GM12878 (cell line): ENCODE results near the gene SLC29A2. TPM values are rescaled to one million over a fixed set of nuclear protein-coding genes. Genes with fewer than 3 reads are reported as not detected.

ENCODE experiments used
- ATAC-seq: fragments of 200-7000 bp; cut with Tn5 transposase; 3 replicates; pipeline ENCODE4 v1.9.1; 2020; ENCODE audit warnings: mild to moderate bottlenecking, moderate library complexity
- BruUV-seq: library from RNA; stranded (reverse); fragments of 400-500 nt; replicated peaks from 2 replicates; lab custom pipeline; 2021; lab: Mats Ljungman, UMichigan
- CTCF ChIA-PET: fragments of 300-600 bp; sonication (Branson Sonifier 250); formaldehyde crosslinking; extraction: SDS; loops from one replicate; lab custom pipeline; 2021; ENCODE audit warnings: inconsistent platforms; lab: Yijun Ruan, JAX
- POLR2A ChIA-PET: fragments of 350-600 bp; formaldehyde crosslinking; extraction: SDS; loops from one replicate; lab custom pipeline; 2021; ENCODE audit warnings: inconsistent platforms; lab: Charles Lee
- RAD21 ChIA-PET: fragments of 300-600 bp; sonication (Branson Sonifier 250); formaldehyde crosslinking; loops from one replicate; lab custom pipeline; 2023; ENCODE audit warnings: antibody characterized with exemption; ENCODE audit not compliant: unreplicated experiment; lab: Charles Lee
- SMC1A ChIA-PET: fragments of 300-600 bp; sonication (Branson Sonifier 250); formaldehyde crosslinking; loops from one replicate; lab custom pipeline; 2023; ENCODE audit not compliant: unreplicated experiment, uncharacterized antibody; lab: Charles Lee
- DNase-seq: peaks from one replicate; pipeline ENCODE4 v3.0.0-alpha.2; 2011; ENCODE audit warnings: low read depth, low spot score
- FAIRE-seq: peaks from 3 replicates; lab custom pipeline; 2011; peaks lifted over from hg19 to GRCh38; lab: Jason Lieb, UNC
- H2AFZ ChIP-seq: 2 replicates; pipeline ENCODE4 v1.6.0; 2011; ENCODE audit warnings: low read depth, low read length, control low read depth; ENCODE audit not compliant: control insufficient read depth
- H3K27ac ChIP-seq: 2 replicates; pipeline ENCODE4 v1.5.1; 2011; ENCODE audit warnings: control low read depth; ENCODE audit not compliant: control insufficient read depth, insufficient read depth
- H3K27me3 ChIP-seq, 2 experiments: replicated peaks in 1 of 2; 2 replicates each; pipeline versions ENCODE4 v1.6.0 to v1.6.1; 2011; ENCODE audit warnings: low read length in 1 of 2; ENCODE audit not compliant: control insufficient read depth in 2 of 2, insufficient read depth in 2 of 2
- H3K36me3 ChIP-seq, 2 experiments: 2 replicates each; pipeline ENCODE4 v1.5.1; 2011; ENCODE audit warnings: low read length in 1 of 2; ENCODE audit not compliant: control insufficient read depth in 2 of 2, insufficient read depth in 2 of 2
- H3K4me1 ChIP-seq: 2 replicates; pipeline ENCODE4 v1.6.1; 2011; ENCODE audit warnings: mild to moderate bottlenecking, low read length, moderate library complexity, mixed read lengths; ENCODE audit not compliant: control insufficient read depth, insufficient read depth
- H3K4me2 ChIP-seq: 2 replicates; pipeline ENCODE4 v1.6.0; 2011; ENCODE audit warnings: control low read depth; ENCODE audit not compliant: control insufficient read depth, insufficient read depth
- H3K4me3 ChIP-seq: fragments of 200-600 bp; sonication (generic); 2 replicates; pipeline ENCODE4 v1.5.1; 2016
- H3K79me2 ChIP-seq: 2 replicates; pipeline ENCODE4 v1.6.0; 2011; ENCODE audit warnings: low read length; ENCODE audit not compliant: control insufficient read depth, insufficient read depth
- H3K9ac ChIP-seq: 2 replicates; pipeline ENCODE4 v1.8.0; 2011; ENCODE audit warnings: low read length, control low read depth, mixed read lengths; ENCODE audit not compliant: control insufficient read depth, insufficient read depth
- H3K9me3 ChIP-seq: replicated peaks from 3 replicates; pipeline ENCODE4 v1.5.1; 2011; ENCODE audit warnings: mild to moderate bottlenecking, low read length; ENCODE audit not compliant: control insufficient read depth, insufficient read depth
- H4K20me1 ChIP-seq: 2 replicates; pipeline ENCODE4 v1.6.0; 2011; ENCODE audit not compliant: control insufficient read depth, insufficient read depth
- BHLHE40 ChIP-seq, 2 experiments: fragments of 450-650 bp in 1 of 2; IDR thresholded peaks; 2 replicates each; pipeline ENCODE4 v1.6.1; 2011 to 2017; ENCODE audit warnings: low read depth in 2 of 2, borderline replicate concordance in 1 of 2, improper control_type of control experiment in 1 of 2, low read length in 1 of 2, mild to moderate bottlenecking in 1 of 2
- EZH2 ChIP-seq: IDR thresholded peaks from 2 replicates; pipeline ENCODE4 v1.6.1; 2012; ENCODE audit warnings: low read depth, mild to moderate bottlenecking, control low read depth, inconsistent platforms, low read length, borderline replicate concordance; ENCODE audit not compliant: control insufficient read depth
- JUND ChIP-seq: IDR thresholded peaks from 2 replicates; pipeline ENCODE4 v1.6.1; 2012; ENCODE audit warnings: low read depth, mild to moderate bottlenecking, low read length, improper control_type of control experiment, moderate library complexity
- PAX5 ChIP-seq: IDR thresholded peaks from 2 replicates; pipeline ENCODE4 v1.6.1; 2011; ENCODE audit warnings: low read depth, low read length, borderline replicate concordance
- RUNX3 ChIP-seq: IDR thresholded peaks from 2 replicates; pipeline ENCODE4 v1.6.1; 2012; ENCODE audit warnings: low read length, inconsistent platforms
- SIN3A ChIP-seq: IDR thresholded peaks from 2 replicates; pipeline ENCODE4 v1.6.1; 2012; ENCODE audit warnings: low read depth, low read length, improper control_type of control experiment
- SREBF1 ChIP-seq: IDR thresholded peaks from 2 replicates; pipeline ENCODE4 v1.6.1; 2012; ENCODE audit warnings: mild to moderate bottlenecking, low read length
- STAT3 ChIP-seq: IDR thresholded peaks from 2 replicates; pipeline ENCODE4 v1.6.1; 2011; ENCODE audit warnings: low read depth, low read length, improper control_type of control experiment
- TBL1XR1 ChIP-seq: IDR thresholded peaks from 2 replicates; pipeline ENCODE4 v1.6.1; 2012; ENCODE audit warnings: low read depth, low read length, improper control_type of control experiment
- ZNF217 ChIP-seq: fragments of 450-650 bp; IDR thresholded peaks from 2 replicates; pipeline ENCODE4 v1.6.1; 2017; ENCODE audit warnings: antibody characterized with exemption, mild to moderate bottlenecking
- ZNF24 ChIP-seq: fragments of 450-650 bp; IDR thresholded peaks from 2 replicates; pipeline ENCODE4 v1.6.1; 2017; ENCODE audit warnings: antibody characterized with exemption, mild to moderate bottlenecking
- WGBS: methylation state at CpG from one replicate; pipeline ENCODE4 v1.1.6; 2016; ENCODE audit warnings: low lambda C conversion rate; ENCODE audit not compliant: insufficient replicate concordance, insufficient coverage; ENCODE audit errors: missing lambda C conversion rate; 5-methylcytosine and 5-hydroxymethylcytosine counted together
- in situ Hi-C: fragments of 300-500 bp; cut with MboI; formaldehyde crosslinking; loops from 9 replicates; pipeline ENCODE4 v1.14.3; 2018; ENCODE audit warnings: mixed read lengths
- intact Hi-C: fragments of 100-400 bp; cut with micrococcal nuclease; formaldehyde crosslinking; loops from one replicate; pipeline ENCODE4 v1.14.2; 2022; ENCODE audit not compliant: unreplicated experiment
- polyA plus RNA-seq, 11 experiments: library from polyadenylated mRNA; depleted of rRNA in 4 of 11; unstranded in 6 of 11; stranded (reverse) in 5 of 11; fragments of >200 nt; fragmentation: Nextera tagmentation in 4 of 11; fragmentation: Illumina TruSeq in 1 of 11; extraction: Ambion mirVana in 4 of 11; extraction: Trizol in 1 of 11; gene quantifications; 1 replicate in 1 of 11; 2 replicates in 10 of 11; pipeline versions ENCODE4 v1.2.1 to v1.2.3, GENCODE V29; 2011 to 2016; ENCODE audit warnings: inconsistent platforms in 2 of 11, missing spikeins in 2 of 11, low read depth in 1 of 11
- total RNA-seq, 4 experiments: library from RNA; depleted of rRNA in 3 of 4; stranded (reverse); fragments of >200 nt in 3 of 4; fragmentation: Illumina TruSeq in 1 of 4; extraction: Trizol in 1 of 4; gene quantifications; 2 replicates each; pipeline versions ENCODE4 v1.2.1 to v1.2.3, GENCODE V29; 2013 to 2021
- TF ChIP-seq, protein P1 (sequence below): IDR thresholded peaks from 2 replicates; pipeline ENCODE4 v1.6.1; 2012; ENCODE audit warnings: low read depth, low read length, improper control_type of control experiment
- TF ChIP-seq, protein P2 (sequence below), 3 experiments: IDR thresholded peaks in 2 of 3; conservative IDR thresholded peaks in 1 of 3; 2 replicates each; pipeline ENCODE4 v1.5.1; 2011; ENCODE audit warnings: low read depth in 3 of 3, low read length in 3 of 3, mild to moderate bottlenecking in 3 of 3, control low read depth in 2 of 3, moderate library complexity in 2 of 3, inconsistent platforms in 1 of 3, mixed read lengths in 1 of 3; ENCODE audit not compliant: control insufficient read depth in 2 of 3, insufficient read depth in 1 of 3; ENCODE audit errors: extremely low read depth in 1 of 3
- TF ChIP-seq, protein P3 (sequence below): IDR thresholded peaks from 2 replicates; pipeline ENCODE4 v1.6.1; 2012; ENCODE audit warnings: low read length, inconsistent platforms
- TF ChIP-seq, protein P4 (sequence below): fragments of 450-650 bp; IDR thresholded peaks from 2 replicates; pipeline ENCODE4 v1.6.1; 2017; ENCODE audit warnings: antibody characterized with exemption, mild to moderate bottlenecking, moderate library complexity

SLC29A2 gene
- total and polyA plus RNA-seq, 10 of the 15 experiments (the other 5 are each of a cell fraction or from before 2014, with no cell fraction given), result 0.27 to 7.5 (median 2.2) TPM

DNA sequence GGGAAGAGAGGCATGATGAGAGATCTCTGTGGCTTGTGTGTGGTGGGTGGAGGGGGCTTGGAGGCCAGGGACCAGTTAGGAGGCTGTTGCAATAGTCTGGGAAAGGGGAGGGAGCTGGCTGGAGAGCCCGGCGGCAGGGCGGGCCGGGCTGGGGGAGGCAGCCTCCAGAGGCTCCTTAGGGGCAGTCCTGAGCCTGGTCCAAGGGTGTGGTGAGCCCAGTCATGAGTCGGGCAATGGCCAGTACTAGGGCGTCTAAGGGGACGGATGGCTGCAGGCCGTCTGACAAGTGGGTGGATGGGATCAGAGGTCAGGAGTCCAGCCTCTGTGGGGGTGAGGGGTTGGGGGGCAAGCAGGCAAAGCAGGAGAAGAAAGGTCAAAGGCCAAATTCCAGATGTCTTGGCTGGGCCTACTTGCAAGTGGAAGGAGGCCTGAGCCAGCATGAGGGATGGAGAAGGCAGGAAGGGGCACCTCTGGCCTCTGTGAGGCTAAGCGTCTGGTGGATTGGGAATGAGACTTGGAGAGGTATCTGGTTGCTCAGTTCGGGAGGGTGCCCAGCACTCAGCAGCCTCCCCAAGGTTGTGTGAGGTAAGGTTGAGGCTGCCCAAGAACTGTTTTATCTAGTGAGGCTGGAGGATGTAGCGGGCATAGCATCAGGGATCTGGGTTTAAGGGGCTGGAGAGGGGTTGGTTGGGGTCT, 48.7 kb downstream of the SLC29A2 start (continued):
- no peak for TF ChIP-seq TBL1XR1
- TF ChIP-seq EZH2, result no peak
- TF ChIP-seq, protein P1, sequence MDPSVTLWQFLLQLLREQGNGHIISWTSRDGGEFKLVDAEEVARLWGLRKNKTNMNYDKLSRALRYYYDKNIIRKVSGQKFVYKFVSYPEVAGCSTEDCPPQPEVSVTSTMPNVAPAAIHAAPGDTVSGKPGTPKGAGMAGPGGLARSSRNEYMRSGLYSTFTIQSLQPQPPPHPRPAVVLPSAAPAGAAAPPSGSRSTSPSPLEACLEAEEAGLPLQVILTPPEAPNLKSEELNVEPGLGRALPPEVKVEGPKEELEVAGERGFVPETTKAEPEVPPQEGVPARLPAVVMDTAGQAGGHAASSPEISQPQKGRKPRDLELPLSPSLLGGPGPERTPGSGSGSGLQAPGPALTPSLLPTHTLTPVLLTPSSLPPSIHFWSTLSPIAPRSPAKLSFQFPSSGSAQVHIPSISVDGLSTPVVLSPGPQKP, result no peak
- TF ChIP-seq, protein P2, sequence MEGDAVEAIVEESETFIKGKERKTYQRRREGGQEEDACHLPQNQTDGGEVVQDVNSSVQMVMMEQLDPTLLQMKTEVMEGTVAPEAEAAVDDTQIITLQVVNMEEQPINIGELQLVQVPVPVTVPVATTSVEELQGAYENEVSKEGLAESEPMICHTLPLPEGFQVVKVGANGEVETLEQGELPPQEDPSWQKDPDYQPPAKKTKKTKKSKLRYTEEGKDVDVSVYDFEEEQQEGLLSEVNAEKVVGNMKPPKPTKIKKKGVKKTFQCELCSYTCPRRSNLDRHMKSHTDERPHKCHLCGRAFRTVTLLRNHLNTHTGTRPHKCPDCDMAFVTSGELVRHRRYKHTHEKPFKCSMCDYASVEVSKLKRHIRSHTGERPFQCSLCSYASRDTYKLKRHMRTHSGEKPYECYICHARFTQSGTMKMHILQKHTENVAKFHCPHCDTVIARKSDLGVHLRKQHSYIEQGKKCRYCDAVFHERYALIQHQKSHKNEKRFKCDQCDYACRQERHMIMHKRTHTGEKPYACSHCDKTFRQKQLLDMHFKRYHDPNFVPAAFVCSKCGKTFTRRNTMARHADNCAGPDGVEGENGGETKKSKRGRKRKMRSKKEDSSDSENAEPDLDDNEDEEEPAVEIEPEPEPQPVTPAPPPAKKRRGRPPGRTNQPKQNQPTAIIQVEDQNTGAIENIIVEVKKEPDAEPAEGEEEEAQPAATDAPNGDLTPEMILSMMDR (IDR thresholded peaks at IDR 0.05 in 2 of 3, conservative IDR thresholded peaks at IDR 0.05 in 1 of 3; ENCODE audit: control insufficient read depth in 2 of 3, extremely low read depth in 1 of 3, insufficient read depth in 1 of 3, low read depth in 3 of 3, low read length in 3 of 3), result no peak
- TF ChIP-seq, all 136 proteins: peak for 0

DNA sequence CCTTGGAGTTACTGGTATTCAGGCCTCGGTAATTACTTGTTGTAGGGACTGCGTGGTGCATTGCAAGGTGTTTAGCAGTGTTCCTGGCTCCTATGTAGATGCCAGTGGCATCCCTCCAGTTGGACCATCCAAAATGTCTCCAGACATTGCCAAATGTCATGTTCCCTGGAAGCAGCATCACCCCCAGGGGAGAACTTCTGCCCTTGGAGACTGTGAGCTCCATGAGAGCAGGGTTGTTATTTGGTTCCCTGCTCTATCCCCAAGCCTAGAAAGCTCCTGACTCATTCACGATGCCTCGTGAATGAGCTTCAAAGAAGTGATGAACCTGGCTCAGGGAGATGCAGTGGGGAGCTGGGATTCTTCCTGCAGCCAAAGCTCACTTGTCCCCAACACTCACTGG, 50.0 kb downstream of the SLC29A2 start:
- Histone ChIP-seq H3K4me1 (peaks cover 18% of the 10 kb centered on the region), H3K4me2 (no peak overlapping the region), H2AFZ (no peak overlapping the region), H4K20me1 (no peaks in the 10 kb centered on the region), H3K27ac (no peak overlapping the region), H3K27me3 (no peaks in the 10 kb centered on the region; a peak in 1 of 4 replicates), H3K9me3 (no peaks in the 10 kb centered on the region; the same call in 2 of the 3 replicates), H3K36me3 (no peaks in the 10 kb centered on the region), H3K79me2 (no peaks in the 10 kb centered on the region), H3K4me3 (no peak overlapping the region), H3K9ac (no peak overlapping the region)
- no peak for ATAC-seq
- no peak for FAIRE-seq
- intact Hi-C loops, result no loop called here
- ChIA-PET CTCF (interaction anchor here (1.9 kb wide), 1 partner anchor 9 kb away, joined by 8 read pairs; no protein-coding TSS in a partner anchor), POLR2A (no interaction called here), RAD21 (interaction anchor here (1.5 kb wide), 1 partner anchor 9 kb away, joined by 5 read pairs; no protein-coding TSS in a partner anchor), SMC1A (interaction anchor here (1.0 kb wide), 1 partner anchor 9 kb away, joined by 3 read pairs; no protein-coding TSS in a partner anchor)
- 80% methylated on average over 4 of the region's 4 CpGs for WGBS
- in situ Hi-C loops, result no loop called here
- no TSS peak for BruUV-seq
- no peak for DNase-seq
- TF ChIP-seq RUNX3 (no peak), ZNF217 (no peak), SIN3A (no peak), BHLHE40 (IDR thresholded peaks at IDR 0.05; ENCODE audit: borderline replicate concordance in 1 of 2, low read depth in 2 of 2, low read length in 1 of 2) (no peak), JUND (no peak), SREBF1 (no peak), ZNF24 (no peak), PAX5 (no peak), STAT3 (no peak)
- TF ChIP-seq, protein P3, sequence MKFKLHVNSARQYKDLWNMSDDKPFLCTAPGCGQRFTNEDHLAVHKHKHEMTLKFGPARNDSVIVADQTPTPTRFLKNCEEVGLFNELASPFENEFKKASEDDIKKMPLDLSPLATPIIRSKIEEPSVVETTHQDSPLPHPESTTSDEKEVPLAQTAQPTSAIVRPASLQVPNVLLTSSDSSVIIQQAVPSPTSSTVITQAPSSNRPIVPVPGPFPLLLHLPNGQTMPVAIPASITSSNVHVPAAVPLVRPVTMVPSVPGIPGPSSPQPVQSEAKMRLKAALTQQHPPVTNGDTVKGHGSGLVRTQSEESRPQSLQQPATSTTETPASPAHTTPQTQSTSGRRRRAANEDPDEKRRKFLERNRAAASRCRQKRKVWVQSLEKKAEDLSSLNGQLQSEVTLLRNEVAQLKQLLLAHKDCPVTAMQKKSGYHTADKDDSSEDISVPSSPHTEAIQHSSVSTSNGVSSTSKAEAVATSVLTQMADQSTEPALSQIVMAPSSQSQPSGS, result no peak
- TF ChIP-seq, protein P4, sequence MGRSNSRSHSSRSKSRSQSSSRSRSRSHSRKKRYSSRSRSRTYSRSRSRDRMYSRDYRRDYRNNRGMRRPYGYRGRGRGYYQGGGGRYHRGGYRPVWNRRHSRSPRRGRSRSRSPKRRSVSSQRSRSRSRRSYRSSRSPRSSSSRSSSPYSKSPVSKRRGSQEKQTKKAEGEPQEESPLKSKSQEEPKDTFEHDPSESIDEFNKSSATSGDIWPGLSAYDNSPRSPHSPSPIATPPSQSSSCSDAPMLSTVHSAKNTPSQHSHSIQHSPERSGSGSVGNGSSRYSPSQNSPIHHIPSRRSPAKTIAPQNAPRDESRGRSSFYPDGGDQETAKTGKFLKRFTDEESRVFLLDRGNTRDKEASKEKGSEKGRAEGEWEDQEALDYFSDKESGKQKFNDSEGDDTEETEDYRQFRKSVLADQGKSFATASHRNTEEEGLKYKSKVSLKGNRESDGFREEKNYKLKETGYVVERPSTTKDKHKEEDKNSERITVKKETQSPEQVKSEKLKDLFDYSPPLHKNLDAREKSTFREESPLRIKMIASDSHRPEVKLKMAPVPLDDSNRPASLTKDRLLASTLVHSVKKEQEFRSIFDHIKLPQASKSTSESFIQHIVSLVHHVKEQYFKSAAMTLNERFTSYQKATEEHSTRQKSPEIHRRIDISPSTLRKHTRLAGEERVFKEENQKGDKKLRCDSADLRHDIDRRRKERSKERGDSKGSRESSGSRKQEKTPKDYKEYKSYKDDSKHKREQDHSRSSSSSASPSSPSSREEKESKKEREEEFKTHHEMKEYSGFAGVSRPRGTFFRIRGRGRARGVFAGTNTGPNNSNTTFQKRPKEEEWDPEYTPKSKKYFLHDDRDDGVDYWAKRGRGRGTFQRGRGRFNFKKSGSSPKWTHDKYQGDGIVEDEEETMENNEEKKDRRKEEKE, result no peak
